DOHH2 (cell line): ENCODE results near the gene TTC28.

ENCODE experiments used
- H3F3A ChIP-seq: fragments of 200-600 bp; sonication (generic), shearing (Covaris generic); 2 replicates; pipeline ENCODE4 v1.6.0; 2016; ENCODE audit warnings: antibody characterized with exemption, mild to moderate bottlenecking; ENCODE audit not compliant: control insufficient read depth, insufficient read depth
- H3K27ac ChIP-seq: fragments of 200-600 bp; sonication (generic); 2 replicates; pipeline ENCODE4 v1.5.1; 2014; ENCODE audit warnings: low read depth, mild to moderate bottlenecking, low read length, moderate library complexity
- H3K27me3 ChIP-seq: fragments of 200-600 bp; sonication (generic); 2 replicates; pipeline ENCODE4 v1.6.1; 2014; ENCODE audit warnings: mild to moderate bottlenecking, low read length, mixed read lengths; ENCODE audit not compliant: control insufficient read depth
- H3K36me3 ChIP-seq: fragments of 200-600 bp; sonication (generic); 2 replicates; pipeline ENCODE4 v1.6.1; 2014; ENCODE audit warnings: mild to moderate bottlenecking, low read length, moderate library complexity, mixed read lengths; ENCODE audit not compliant: control insufficient read depth
- H3K4me1 ChIP-seq: fragments of 200-600 bp; sonication (generic); 2 replicates; pipeline ENCODE4 v1.6.1; 2014; ENCODE audit warnings: mild to moderate bottlenecking, low read length, mixed read lengths; ENCODE audit not compliant: control insufficient read depth
- H3K4me2 ChIP-seq: fragments of 200-600 bp; sonication (generic); 2 replicates; pipeline ENCODE4 v1.6.0; 2014; ENCODE audit warnings: mild to moderate bottlenecking, low read length, moderate library complexity
- H3K4me3 ChIP-seq: fragments of 200-600 bp; sonication (generic); 2 replicates; pipeline ENCODE4 v1.5.1; 2014; ENCODE audit warnings: mild to moderate bottlenecking, low read length, mixed read lengths
- H3K79me2 ChIP-seq: fragments of 200-600 bp; sonication (generic); 2 replicates; pipeline ENCODE4 v1.6.1; 2014; ENCODE audit warnings: mild to moderate bottlenecking, low read length, mixed read lengths; ENCODE audit not compliant: control insufficient read depth
- H3K9me2 ChIP-seq: fragments of 200-600 bp; sonication (generic); replicated peaks from 2 replicates; pipeline ENCODE4 v1.6.1; 2014; ENCODE audit warnings: mild to moderate bottlenecking, low read length, mixed read lengths; ENCODE audit not compliant: control insufficient read depth
- H3K9me3 ChIP-seq: fragments of 200-600 bp; sonication (generic); 2 replicates; pipeline ENCODE4 v1.6.1; 2014; ENCODE audit warnings: antibody characterized with exemption, low read length, mixed read lengths; ENCODE audit not compliant: control insufficient read depth, insufficient read depth
- H4K20me1 ChIP-seq: fragments of 200-600 bp; sonication (generic); 2 replicates; pipeline ENCODE4 v1.6.0; 2014; ENCODE audit warnings: low read depth, mild to moderate bottlenecking, antibody characterized with exemption, low read length, moderate library complexity; ENCODE audit not compliant: control insufficient read depth, insufficient read depth
- CTCF ChIP-seq: fragments of 200-600 bp; sonication (generic); IDR thresholded peaks from one replicate; pipeline ENCODE4 v1.5.1; 2014; ENCODE audit warnings: antibody characterized with exemption, mild to moderate bottlenecking, low read depth, low read length; ENCODE audit not compliant: poor library complexity, severe bottlenecking
- EZH2phosphoT487 ChIP-seq: fragments of 200-600 bp; sonication (generic); IDR thresholded peaks from 2 replicates; pipeline ENCODE4 v1.6.1; 2017; ENCODE audit warnings: borderline replicate concordance, mild to moderate bottlenecking, antibody characterized with exemption, low read length, moderate library complexity, mixed read lengths

Gene TTC28

DNA sequence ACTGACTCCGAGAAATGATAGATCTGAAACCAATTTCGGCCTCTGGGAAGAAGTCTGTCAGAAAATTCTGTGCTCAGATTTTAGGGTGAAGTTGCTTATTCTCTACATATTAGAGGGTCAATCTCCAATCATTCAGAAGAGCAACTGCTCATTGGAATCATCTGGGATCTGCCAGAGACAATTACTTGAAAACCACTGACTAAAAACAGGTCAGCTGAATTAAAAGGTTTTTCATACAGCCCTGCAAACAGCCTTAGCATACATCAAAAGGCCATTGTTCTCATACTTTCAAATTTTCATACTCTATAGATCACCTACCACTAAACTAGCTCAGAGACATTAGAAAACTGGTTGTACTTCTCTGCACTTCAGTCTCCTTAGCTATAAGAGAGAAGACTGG, 470.9 kb downstream of the TTC28 start:
- Histone ChIP-seq H3K79me2 (no peaks in the 10 kb centered on the region), H3F3A (no peaks in the 10 kb centered on the region), H3K4me2 (no peak overlapping the region), H3K9me2 (no peaks in the 10 kb centered on the region), H3K4me3 (no peak overlapping the region), H3K4me1 (no peaks in the 10 kb centered on the region), H3K27ac (no peak overlapping the region), H4K20me1 (no peaks in the 10 kb centered on the region), H3K36me3 (no peaks in the 10 kb centered on the region), H3K27me3 (no peaks in the 10 kb centered on the region), H3K9me3 (no peaks in the 10 kb centered on the region)
- TF ChIP-seq CTCF (no peak), EZH2phosphoT487 (no peak)

DNA sequence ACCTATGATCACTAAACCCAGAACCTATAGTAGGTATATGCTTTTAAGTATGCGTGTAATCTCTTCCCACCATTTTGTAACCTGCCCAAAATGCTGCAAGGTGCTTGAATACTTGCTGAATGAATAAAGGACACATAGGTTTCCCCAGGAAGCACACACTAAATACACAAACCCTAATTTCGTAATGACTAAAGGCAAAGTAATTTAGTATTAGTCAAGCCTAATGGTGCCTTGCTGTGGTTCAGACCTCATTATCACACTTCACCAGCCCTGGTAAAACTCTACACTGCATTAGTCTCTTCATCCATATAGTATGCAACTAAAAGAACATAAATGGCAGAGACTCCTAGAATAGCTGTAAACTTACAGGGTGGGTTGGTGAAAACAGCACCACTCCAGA, 471.6 kb downstream of the TTC28 start:
- Histone ChIP-seq H3F3A (no peaks in the 10 kb centered on the region), H3K4me1 (no peaks in the 10 kb centered on the region), H3K27me3 (no peaks in the 10 kb centered on the region), H3K4me3 (no peak overlapping the region), H3K4me2 (no peak overlapping the region), H3K9me2 (no peaks in the 10 kb centered on the region), H3K36me3 (no peaks in the 10 kb centered on the region), H4K20me1 (no peaks in the 10 kb centered on the region), H3K9me3 (no peaks in the 10 kb centered on the region), H3K79me2 (no peaks in the 10 kb centered on the region), H3K27ac (no peak overlapping the region)
- TF ChIP-seq CTCF = no peak
- TF ChIP-seq EZH2phosphoT487 = no peak

- TF ChIP-seq EZH2phosphoT487 = no peak
- TF ChIP-seq CTCF = no peak
- no peaks in the 10 kb centered on the region for H3K9me3 ChIP-seq
- H3K9me2 ChIP-seq = no peaks in the 10 kb centered on the region
- no peaks in the 10 kb centered on the region for H4K20me1 ChIP-seq
- H3K4me1 ChIP-seq = no peaks in the 10 kb centered on the region
- no peak overlapping the region for H3K27ac ChIP-seq
- H3K79me2 ChIP-seq = no peaks in the 10 kb centered on the region
- no peaks in the 10 kb centered on the region for H3K36me3 ChIP-seq
- no peak overlapping the region for H3K4me3 ChIP-seq
- H3F3A ChIP-seq = no peaks in the 10 kb centered on the region
- H3K4me2 ChIP-seq = no peak overlapping the region
- H3K27me3 ChIP-seq = no peaks in the 10 kb centered on the region
Observed at GRCh38 chr22:28207281-28208030, 472.2 kb downstream of the TTC28 start.
